Gastroesophageal sphincter (tissue), 3 donors: ENCODE results near the gene MFSD8.

Source experiments
- CTCF ChIP-seq, 4 experiments: fragments of 200-600 bp in 2 of 4; fragments of 450-650 bp in 2 of 4; sonication (generic) in 1 of 4; IDR thresholded peaks; one replicate each; pipeline ENCODE4 v1.5.1; 2017 to 2019; ENCODE audit warnings: antibody characterized with exemption in 4 of 4, mild to moderate bottlenecking in 2 of 4, moderate library complexity in 2 of 4
- EP300 ChIP-seq: sonication (generic); formaldehyde crosslinking; IDR thresholded peaks from one replicate; pipeline ENCODE4 v1.6.1; 2017; ENCODE audit warnings: antibody characterized with exemption, mild to moderate bottlenecking
- POLR2A ChIP-seq, 2 donors: fragments of 450-650 bp; IDR thresholded peaks; one replicate each; pipeline ENCODE4 v1.6.1; 2017; ENCODE audit warnings: antibody characterized with exemption in 2 of 2, mild to moderate bottlenecking in 2 of 2, moderate library complexity in 1 of 2

- TF ChIP-seq POLR2A (IDR thresholded peaks at IDR 0.05) (no peak), CTCF (IDR thresholded peaks at IDR 0.05) (no peak), EP300 (no peak)
Observed at GRCh38 chr4:128009428-128009827, 44.5 kb upstream of the MFSD8 start.
